ENCODE measurements around the gene SLC16A10.
"Not testable (repeated sequence)": the region's sequence is repeated elsewhere in the genome, so short reads cannot be mapped to it uniquely, and the experiment has no call there.

SLC16A10 gene

DNA sequence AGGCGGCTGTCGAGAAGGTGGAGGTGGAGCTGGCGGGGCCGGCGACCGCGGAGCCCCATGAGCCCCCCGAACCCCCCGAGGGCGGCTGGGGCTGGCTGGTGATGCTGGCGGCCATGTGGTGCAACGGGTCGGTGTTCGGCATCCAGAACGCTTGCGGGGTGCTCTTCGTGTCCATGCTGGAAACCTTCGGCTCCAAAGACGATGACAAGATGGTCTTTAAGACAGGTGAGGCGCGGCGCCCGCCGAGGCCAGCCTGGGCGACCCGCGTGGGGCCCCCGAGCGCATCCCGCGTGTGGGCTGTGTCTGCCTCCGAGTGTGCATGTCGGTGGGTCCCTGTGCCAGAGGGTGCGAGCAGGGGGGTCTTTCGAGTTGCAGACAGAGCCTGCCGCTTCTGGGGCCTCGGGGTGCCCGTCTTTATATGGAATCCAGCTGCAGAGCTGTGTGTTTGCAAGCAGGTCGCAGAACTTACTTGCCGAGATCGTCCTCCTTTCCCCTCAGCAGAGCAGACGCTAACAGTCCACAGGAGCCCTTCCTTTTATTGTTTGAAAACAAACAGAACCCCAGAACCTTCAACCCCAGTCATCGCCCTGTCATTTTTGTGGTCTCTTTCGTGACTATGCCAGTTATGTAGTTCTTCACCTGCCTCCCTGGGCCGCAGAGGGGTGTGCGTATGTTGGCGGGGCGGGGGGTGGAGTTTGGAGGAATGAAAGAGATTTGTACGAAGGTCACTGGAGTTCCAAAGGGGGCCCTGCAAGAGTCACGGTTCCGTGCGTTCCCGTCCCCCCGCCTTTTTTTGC lies 766 bp downstream of the SLC16A10 start:
- DNase-seq (ENCODE audit: low read depth), result no peak

GRCh38 chr6:111088668-111089003 lies 1.3 kb downstream of the SLC16A10 start:
- DNase-seq (ENCODE audit: low read depth), result no peak

GRCh38 chr6:111090766-111091165 lies 3.5 kb downstream of the SLC16A10 start:
- DNase-seq (ENCODE audit: low read depth), result no peak

GRCh38 chr6:111091987-111092386 lies 4.7 kb downstream of the SLC16A10 start:
- no peak for DNase-seq (ENCODE audit: low read depth)

DNA sequence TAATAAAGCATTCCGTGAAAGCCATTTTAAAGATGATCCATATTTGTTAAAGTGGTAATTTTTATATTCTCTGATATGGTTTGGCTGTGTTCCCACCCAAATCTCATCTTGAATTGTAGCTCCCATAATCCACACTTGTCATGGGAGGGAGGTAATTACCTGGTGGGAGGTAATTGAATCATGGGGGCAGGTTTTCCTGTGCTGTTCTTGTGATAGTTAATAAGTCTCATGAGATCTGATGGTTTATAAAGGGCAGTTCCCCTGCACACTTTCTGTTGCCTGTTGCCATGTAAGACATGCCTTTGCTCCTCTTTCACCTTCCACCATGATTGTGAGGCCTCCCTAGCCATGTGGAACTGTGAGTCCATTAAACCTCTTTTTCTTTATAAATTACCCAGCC lies 8.2 kb downstream of the SLC16A10 start:
- not testable (repeated sequence) for DNase-seq (ENCODE audit: low read depth)

DNA sequence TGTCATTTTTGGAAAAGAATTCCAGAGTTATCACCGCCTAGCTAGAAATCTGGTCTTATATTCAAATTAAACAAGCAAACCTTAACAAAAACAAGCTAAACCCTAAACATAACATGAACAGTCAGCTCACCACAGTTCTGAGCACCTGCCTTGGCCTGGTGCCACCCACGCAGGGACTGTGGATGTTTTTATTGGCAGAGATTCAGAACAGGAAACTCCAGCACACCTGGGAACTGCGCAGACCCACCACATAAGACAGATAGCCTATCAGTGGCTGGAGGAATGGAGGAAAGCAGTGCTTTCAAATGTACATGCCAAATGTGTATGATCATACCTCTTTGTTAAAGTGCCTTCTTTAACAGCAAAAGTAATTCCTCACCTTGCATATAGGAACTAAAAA lies 8.9 kb downstream of the SLC16A10 start:
- DNase-seq (ENCODE audit: low read depth), result no peak

- DNase-seq (ENCODE audit: low read depth), result no peak
Observed at GRCh38 chr6:111098597-111098996, 11.3 kb downstream of the SLC16A10 start.

GRCh38 chr6:111101987-111102386 lies 14.7 kb downstream of the SLC16A10 start:
- no peak for DNase-seq (ENCODE audit: low read depth)

DNA sequence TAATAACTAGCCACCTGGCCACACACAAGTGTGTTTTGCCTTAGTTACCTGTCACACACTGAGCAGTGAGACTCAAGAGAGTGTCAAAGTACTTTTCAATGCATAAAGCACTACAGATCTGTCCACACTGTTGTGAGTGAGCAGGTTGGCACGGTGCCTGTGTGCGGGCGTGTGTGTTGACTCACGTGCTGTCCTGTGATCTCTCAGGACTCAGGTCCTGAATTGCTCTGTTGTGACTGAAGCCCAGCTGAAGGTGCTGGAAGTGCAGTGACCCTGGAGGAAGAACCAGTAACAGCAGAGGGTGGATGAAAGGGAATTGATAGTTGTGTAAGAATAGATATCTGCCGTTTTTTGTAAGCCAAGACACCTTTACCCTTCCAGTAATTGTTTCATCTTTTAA lies 18.3 kb downstream of the SLC16A10 start:
- no peak for DNase-seq (ENCODE audit: low read depth)

DNA sequence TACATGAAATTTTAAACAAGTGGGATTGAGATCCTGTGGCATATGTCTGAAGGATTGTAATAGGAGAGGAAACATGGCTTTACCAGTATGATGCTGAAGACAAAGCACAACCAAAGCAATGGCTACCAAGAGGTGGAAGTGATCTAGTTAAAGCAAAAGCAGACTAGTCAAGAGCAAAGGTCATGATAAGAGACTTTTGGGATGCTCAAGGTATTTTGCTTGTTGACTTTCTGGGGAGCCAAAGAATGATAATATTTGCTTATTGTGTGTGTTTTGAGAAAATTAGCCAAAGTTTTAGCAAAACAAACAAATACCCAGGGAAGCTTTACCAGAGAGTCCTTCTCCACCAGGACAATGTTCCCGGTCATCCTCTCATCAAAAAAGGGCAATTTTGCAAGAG lies 20.3 kb downstream of the SLC16A10 start:
- DNase-seq (ENCODE audit: low read depth), result no peak

GRCh38 chr6:111110036-111110435 lies 22.7 kb downstream of the SLC16A10 start:
- no peak for DNase-seq (ENCODE audit: low read depth)

GRCh38 chr6:111113336-111114086 lies 26.2 kb downstream of the SLC16A10 start:
- DNase-seq (ENCODE audit: low read depth), result peak; percentile 63

- no peak for DNase-seq (ENCODE audit: low read depth)
Observed at GRCh38 chr6:111114087-111114443, 26.8 kb downstream of the SLC16A10 start.

GRCh38 chr6:111114482-111114881 lies 27.2 kb downstream of the SLC16A10 start:
- DNase-seq (ENCODE audit: low read depth), result no peak

- DNase-seq (ENCODE audit: low read depth), result no peak
Observed at GRCh38 chr6:111118826-111119225, 31.5 kb downstream of the SLC16A10 start.

DNA sequence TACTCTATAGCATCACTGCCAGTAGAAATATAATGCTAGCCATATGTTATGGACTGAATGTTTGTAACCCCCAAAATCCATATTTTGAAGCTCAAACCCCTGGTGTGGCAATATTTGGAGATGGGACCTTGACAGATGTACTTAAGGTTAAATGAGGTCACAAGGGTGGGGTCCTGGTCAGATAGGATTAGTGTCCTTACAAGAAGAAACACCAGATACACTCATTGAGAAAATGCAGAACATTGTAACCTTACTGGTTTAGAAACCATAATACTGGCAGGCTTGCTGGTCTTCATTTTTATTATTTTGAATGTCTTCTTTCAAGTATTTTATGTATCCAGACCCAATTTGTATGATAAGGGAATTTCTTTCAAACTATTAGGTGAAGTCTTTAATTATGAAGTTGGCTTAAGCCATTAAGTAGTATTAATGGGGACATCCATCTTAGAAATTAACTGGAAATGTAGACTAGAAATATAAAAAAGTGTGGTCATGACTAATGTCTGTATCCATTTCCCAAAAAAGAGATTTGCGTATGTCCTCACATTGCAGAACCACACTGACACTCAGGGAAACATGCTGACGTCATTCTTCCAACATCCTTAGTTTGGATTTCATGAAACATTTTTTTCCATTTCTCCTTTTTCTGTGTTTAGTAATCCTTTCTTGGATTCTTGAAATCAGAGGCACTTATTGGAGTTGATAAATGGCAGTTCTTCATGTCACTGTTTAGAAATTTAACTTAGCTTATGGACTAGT lies 32.4 kb downstream of the SLC16A10 start:
- no peak for DNase-seq (ENCODE audit: low read depth)

DNA sequence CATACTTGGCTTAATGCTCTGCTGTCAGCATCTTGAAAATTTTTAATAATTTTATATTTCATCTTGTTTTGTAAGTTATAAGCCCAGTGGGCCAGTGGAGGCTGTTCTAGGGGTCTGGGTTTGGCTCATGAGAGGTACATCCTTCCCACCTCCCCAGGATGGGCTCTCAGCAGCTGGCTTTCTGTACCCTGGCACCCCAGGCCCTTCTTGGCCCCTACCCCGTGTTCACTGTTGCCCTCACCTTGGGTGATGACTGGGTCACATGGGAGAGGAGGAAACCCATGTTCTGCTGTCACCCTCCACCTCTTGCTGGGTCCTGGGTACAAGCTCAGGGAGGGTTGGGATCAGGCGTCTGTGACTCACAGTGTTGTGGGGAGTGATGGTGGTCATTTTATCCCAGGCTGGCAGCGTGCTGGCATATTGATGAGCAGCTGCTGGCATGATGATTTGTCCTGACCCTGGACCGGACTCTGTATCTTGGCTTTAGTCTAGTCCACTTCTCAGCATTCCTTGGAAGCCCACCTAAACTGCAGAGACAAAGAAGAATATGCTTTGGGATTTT lies 34.6 kb downstream of the SLC16A10 start:
- DNase-seq (ENCODE audit: low read depth), result no peak

- DNase-seq (ENCODE audit: low read depth), result no peak
Observed at GRCh38 chr6:111122458-111123286, 35.4 kb downstream of the SLC16A10 start.

DNA sequence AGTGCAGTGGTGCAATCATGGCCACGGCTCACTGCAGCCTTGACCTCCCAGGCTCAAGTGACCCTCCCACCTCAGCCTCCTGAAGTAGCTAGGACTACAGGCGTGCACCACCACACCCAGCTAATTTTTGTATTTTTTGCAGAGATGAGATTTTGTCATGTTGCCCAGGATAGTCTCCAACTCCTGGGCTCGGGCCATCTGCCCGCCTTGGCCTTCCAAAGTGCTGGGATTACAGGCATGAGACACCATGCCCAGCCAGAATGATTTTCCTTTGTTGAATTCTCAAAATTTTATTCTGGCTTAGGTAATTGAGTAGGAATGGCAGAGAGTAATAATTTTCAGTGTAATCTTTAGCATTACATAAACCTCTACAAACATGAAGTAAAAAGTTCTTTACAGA lies 37.1 kb downstream of the SLC16A10 start:
- DNase-seq (ENCODE audit: low read depth), result no peak

GRCh38 chr6:111129013-111129412 lies 41.7 kb downstream of the SLC16A10 start:
- DNase-seq (ENCODE audit: low read depth), result no peak

GRCh38 chr6:111131018-111131417 lies 43.7 kb downstream of the SLC16A10 start:
- DNase-seq (ENCODE audit: low read depth), result not testable (repeated sequence)

DNA sequence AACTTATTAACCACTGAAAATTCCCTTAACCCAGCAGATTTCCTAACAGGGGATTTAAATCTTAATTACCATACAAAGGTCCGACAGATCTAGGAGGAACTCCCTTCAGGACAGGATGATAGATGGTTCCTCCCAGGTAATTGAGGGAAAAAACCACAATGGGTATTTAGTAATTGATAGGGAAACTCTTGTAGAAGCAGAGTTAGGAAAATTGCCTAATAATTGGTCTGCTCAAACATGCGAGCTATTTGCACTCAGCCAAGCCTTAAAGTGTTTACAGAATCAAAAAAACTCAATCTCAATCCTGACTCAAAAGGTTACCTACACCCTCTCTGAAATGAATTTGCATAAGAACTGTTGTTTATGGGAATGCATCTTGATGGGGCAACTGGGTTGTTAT lies 45.4 kb downstream of the SLC16A10 start:
- not testable (repeated sequence) for DNase-seq (ENCODE audit: low read depth)

All from non-pigmented ciliary epithelial cell (primary cell).